ENCODE data around the gene NAALAD2. TPM values are rescaled to one million over a fixed set of nuclear protein-coding genes. Genes with fewer than 3 reads are reported as not detected.
"Not testable (repeated sequence)": the region's sequence is repeated elsewhere in the genome, so short reads cannot be mapped to it uniquely, and the experiment has no call there.

The NAALAD2 gene
- not detected for total RNA-seq

DNA sequence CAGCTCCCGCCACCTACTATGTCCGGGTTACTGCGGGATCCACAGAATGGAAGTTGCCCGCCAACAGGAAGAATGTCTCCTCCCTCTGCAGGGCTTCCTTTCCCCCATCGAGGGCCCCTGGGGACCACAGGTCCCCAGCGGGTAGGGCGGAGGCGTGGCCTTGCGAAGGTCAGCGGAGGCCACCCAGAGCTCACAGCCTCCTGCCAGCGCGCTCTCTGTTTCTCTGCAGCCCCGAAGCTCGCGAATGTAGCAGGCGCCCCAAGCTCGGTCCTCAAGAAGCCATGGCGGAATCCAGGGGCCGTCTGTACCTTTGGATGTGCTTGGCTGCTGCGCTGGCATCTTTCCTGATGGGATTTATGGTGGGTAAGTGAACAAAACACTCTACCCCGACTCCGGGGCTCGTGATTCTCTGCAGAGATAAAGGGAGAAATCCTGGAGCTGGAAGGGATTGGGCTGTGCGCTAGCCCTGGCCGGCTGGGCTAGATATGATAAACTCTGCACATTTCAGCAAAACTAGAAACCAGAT is at the start of gene NAALAD2:
NAALAD2 (plus strand) TSS at position 186 of the 526 bp plus-strand sequence; CDS start at position 282, 96 bp downstream.
- CTCF ChIA-PET = no interaction called here
- H3K27ac Mint-ChIP-seq = no peak within 1 kb of the TSS
- H3K36me3 Mint-ChIP-seq (ENCODE audit: low read depth) = peaks cover 2% of the 10 kb centered on the region
- no peaks in the 10 kb centered on the region for H3K9me3 Mint-ChIP-seq
- H3K4me3 Mint-ChIP-seq = peak within 1 kb of the TSS; percentile 19
- DNase-seq = no peak
- peaks cover 47% of the 10 kb centered on the region for H3K27me3 Mint-ChIP-seq
- POLR2A ChIA-PET = no interaction called here
- peaks cover 11% of the 10 kb centered on the region for H3K4me1 Mint-ChIP-seq

DNA sequence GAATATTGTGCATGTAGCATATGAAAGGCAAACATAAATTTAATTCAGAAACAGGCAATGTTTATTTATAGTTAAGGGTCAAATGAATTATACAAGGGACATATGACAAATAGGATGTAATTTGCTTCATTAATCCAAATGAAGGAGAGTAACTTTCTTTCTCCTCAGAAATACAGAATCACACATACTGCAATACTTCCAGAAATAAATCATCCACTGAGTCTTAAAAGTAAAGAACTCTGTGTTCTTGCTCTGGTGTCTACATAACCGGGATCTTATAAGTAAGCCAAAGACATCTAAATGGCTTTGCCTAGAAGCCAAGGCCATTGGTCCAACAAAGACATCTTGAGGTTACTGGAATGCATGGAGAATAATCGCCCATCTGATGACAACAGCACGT is 48.8 kb upstream of the NAALAD2 start, which contains the start of gene UBTFL1:
UBTFL1 (plus strand) TSS at position 301 of the 400 bp plus-strand sequence; CDS start at position 301, 0 bp downstream.
- H3K27ac Mint-ChIP-seq; H3K4me3 Mint-ChIP-seq; DNase-seq; CTCF ChIA-PET; H3K36me3 Mint-ChIP-seq (ENCODE audit: low read depth); POLR2A ChIA-PET; H3K27me3 Mint-ChIP-seq; H3K4me1 Mint-ChIP-seq; H3K9me3 Mint-ChIP-seq: not testable (repeated sequence)

DNA sequence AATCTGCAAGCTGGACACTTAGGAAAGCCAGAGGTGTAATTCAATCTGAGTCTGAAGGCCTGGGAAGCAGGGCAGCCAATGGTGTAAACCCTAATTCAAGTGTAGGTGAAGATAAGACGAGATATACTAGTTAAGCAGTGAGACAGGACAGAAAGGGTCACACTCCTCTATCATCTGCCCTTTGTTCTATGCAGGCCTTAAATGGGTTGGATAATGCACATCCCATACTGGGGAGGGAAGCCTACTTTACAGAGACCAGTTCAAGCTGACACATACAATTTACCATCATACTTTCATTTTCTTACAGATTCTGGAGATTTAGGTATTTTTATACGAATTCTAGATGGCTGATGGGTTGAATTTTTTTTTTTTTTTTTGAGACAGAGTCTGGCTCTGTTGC is 45.7 kb upstream of the NAALAD2 start:
- H3K36me3 Mint-ChIP-seq (ENCODE audit: low read depth); CTCF ChIA-PET; H3K4me3 Mint-ChIP-seq; DNase-seq; H3K27ac Mint-ChIP-seq; H3K9me3 Mint-ChIP-seq; H3K27me3 Mint-ChIP-seq; POLR2A ChIA-PET; H3K4me1 Mint-ChIP-seq: not testable (repeated sequence)

DNA sequence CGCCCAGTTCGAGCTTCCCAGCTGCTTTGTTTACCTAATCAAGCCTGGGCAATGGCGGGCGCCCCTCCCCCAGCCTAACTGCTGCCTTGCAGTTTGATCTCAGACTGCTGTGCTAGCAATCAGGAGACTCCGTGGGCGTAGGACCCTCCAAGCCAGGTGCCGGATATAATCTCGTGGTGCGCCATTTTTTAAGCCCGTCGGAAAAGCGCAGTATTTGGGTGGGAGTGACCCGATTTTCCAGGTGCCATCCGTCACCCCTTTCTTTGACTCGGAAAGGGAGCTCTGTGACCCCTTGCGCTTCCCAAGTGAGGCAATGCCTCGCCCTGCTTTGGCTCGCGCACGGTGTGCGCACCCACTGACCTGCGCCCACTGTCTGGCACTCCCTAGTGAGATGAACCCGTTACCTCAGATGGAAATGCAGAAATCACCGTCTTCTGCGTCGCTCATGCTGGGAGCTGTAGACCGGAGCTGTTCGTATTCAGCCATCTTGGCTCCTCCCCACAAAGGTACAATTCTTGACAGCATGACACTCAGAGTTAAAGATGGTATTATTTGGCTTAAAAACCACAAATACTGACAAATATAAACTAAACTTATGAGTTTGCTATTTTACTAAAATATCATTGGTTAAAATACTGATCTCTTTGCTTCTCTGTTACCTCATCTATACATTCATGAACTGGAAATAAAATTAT is 39.1 kb upstream of the NAALAD2 start:
- POLR2A ChIA-PET; H3K36me3 Mint-ChIP-seq (ENCODE audit: low read depth); DNase-seq; H3K4me1 Mint-ChIP-seq; H3K9me3 Mint-ChIP-seq; H3K4me3 Mint-ChIP-seq; H3K27ac Mint-ChIP-seq; H3K27me3 Mint-ChIP-seq; CTCF ChIA-PET: not testable (repeated sequence)

DNA sequence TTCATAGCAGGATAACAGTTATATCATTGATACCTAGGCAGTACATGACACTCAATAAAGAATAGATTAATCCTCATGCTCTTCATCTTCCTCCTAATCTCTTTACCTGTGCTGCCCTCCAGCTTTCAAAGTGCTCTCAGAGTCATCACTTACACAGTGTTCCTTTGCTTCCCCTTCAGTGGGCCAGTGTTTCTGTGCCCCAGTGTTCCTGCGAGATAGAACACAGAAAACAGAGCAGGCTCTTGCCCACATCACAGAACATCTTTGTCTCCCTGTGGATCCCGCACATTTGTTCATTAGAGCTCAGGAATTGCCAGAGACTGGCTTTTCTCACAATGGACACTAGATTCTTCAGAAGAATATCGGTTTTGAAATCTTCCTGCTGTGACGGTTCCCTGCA is 36.2 kb upstream of the NAALAD2 start:
- H3K36me3 Mint-ChIP-seq (ENCODE audit: low read depth); H3K27ac Mint-ChIP-seq; POLR2A ChIA-PET; H3K27me3 Mint-ChIP-seq; H3K4me1 Mint-ChIP-seq; H3K4me3 Mint-ChIP-seq; DNase-seq; CTCF ChIA-PET; H3K9me3 Mint-ChIP-seq: not testable (repeated sequence)

DNA sequence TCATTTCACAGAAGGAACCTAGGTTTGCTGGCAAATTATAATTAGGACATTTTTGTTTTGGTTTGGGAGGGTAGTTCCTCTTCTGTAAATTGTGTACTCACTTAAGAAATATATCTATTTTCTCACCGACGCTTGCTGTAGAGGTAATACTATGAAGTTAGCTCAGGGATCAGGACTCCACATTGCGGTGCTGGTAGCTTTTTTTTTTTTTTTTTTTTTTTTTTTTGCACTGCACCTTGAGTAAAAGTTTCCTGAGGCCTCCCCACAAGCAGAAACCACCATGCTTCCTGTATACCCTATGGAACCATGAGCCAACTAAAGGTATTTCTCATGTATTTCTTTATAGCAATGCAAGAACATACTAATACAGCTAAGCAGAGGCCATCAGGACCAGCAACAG is 34.0 kb upstream of the NAALAD2 start:
- no peaks in the 10 kb centered on the region for H3K27me3 Mint-ChIP-seq
- no peaks in the 10 kb centered on the region for H3K36me3 Mint-ChIP-seq (ENCODE audit: low read depth)
- POLR2A ChIA-PET = no interaction called here
- H3K27ac Mint-ChIP-seq = no peak overlapping the region
- H3K9me3 Mint-ChIP-seq = no peaks in the 10 kb centered on the region
- H3K4me1 Mint-ChIP-seq = no peaks in the 10 kb centered on the region
- H3K4me3 Mint-ChIP-seq = no peak overlapping the region
- CTCF ChIA-PET = no interaction called here
- no peak for DNase-seq

DNA sequence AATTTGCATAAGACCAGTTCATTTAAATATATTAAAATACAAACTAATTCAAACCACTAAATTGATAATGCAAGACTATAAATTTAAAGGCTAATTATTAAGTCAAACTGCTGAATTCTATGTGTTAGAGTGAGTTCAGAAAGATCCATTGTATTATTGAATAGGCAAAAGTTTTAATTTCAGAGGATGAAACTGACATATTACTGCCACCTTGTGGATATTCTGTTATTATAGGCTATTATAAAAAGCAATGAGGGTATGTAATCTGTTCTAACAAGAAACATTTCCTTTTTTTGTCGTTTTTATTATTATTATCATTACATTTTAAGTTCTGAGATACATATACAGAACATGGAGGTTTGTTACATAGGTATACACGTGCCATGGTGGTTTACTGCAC is 20.9 kb upstream of the NAALAD2 start:
- H3K4me1 Mint-ChIP-seq = no peaks in the 10 kb centered on the region
- H3K27me3 Mint-ChIP-seq = no peaks in the 10 kb centered on the region
- ChIA-PET CTCF (no interaction called here), POLR2A (no interaction called here)
- no peaks in the 10 kb centered on the region for H3K36me3 Mint-ChIP-seq (ENCODE audit: low read depth)
- no peak overlapping the region for H3K27ac Mint-ChIP-seq
- no peaks in the 10 kb centered on the region for H3K9me3 Mint-ChIP-seq
- DNase-seq = no peak
- no peak overlapping the region for H3K4me3 Mint-ChIP-seq

DNA sequence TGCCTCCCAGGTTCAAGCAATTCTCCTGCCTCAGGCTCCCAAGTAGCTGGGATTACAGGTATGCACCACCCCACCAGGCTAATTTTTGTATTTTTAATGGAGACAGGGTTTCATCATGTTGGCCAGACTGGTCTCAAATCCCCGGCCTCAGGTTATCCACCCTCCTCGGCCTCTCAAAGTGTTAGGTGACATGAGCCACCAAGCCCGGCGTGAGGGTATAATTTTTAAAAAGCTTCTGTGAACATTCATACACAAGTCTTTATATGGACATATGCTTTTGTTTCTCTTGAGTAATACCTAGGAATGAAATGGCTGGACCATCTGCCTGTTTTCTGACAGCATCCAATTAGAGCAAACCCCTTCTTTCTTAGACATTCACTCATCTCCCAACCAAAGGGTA is 14.3 kb upstream of the NAALAD2 start:
- CTCF ChIA-PET = no interaction called here
- Mint-ChIP-seq H3K27me3 (no peaks in the 10 kb centered on the region), H3K27ac (no peak overlapping the region), H3K4me1 (no peaks in the 10 kb centered on the region), H3K4me3 (no peak overlapping the region), H3K36me3 (ENCODE audit: low read depth) (no peaks in the 10 kb centered on the region), H3K9me3 (no peaks in the 10 kb centered on the region)
- POLR2A ChIA-PET = no interaction called here
- DNase-seq = no peak

DNA sequence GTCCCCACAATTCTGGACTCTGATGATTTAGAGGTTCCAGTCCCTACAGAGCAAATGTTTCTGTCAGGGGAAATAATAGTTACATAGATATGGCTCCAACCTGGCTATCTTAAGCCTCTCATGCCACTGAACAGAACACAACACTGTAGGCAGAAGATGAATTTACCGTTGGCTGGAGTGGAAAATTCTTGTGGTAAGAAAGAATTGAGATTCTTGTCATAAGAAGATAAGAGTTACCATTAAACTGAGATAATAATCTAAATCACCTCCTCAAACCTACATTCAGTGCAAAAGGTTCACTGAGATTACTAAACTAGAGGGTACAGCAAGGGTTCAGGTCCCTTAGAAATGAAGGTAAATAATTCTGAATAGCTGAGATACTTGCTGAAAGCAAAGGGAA is 10.1 kb upstream of the NAALAD2 start:
- Mint-ChIP-seq H3K4me1 (no peaks in the 10 kb centered on the region), H3K4me3 (no peak overlapping the region), H3K36me3 (ENCODE audit: low read depth) (no peaks in the 10 kb centered on the region), H3K9me3 (no peaks in the 10 kb centered on the region), H3K27me3 (no peaks in the 10 kb centered on the region), H3K27ac (no peak overlapping the region)
- CTCF ChIA-PET = no interaction called here
- no peak for DNase-seq
- POLR2A ChIA-PET = no interaction called here

DNA sequence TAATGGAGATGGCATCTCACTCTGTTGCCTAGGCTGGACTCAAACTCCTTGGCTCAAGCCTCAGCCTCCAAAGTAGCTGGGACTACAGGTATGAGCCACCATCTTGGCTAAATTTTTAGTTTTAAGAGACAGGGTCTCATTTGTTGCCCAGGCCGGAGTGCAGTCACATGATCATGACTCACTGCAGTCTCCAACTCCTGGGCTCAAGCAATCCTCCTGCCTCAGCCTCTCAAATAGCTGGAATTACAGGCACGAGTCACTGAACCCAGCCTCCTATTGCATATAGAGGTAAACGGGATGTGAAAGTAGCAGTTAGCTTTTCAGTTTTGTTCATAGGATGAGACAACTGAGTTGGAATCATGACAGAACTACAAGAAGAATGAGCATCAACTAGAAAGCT is 9.5 kb upstream of the NAALAD2 start:
- no peak overlapping the region for H3K27ac Mint-ChIP-seq
- no peaks in the 10 kb centered on the region for H3K9me3 Mint-ChIP-seq
- H3K36me3 Mint-ChIP-seq (ENCODE audit: low read depth) = no peaks in the 10 kb centered on the region
- ChIA-PET POLR2A (no interaction called here), CTCF (no interaction called here)
- DNase-seq = no peak
- peaks cover 2% of the 10 kb centered on the region for H3K27me3 Mint-ChIP-seq
- no peaks in the 10 kb centered on the region for H3K4me1 Mint-ChIP-seq
- no peak overlapping the region for H3K4me3 Mint-ChIP-seq

DNA sequence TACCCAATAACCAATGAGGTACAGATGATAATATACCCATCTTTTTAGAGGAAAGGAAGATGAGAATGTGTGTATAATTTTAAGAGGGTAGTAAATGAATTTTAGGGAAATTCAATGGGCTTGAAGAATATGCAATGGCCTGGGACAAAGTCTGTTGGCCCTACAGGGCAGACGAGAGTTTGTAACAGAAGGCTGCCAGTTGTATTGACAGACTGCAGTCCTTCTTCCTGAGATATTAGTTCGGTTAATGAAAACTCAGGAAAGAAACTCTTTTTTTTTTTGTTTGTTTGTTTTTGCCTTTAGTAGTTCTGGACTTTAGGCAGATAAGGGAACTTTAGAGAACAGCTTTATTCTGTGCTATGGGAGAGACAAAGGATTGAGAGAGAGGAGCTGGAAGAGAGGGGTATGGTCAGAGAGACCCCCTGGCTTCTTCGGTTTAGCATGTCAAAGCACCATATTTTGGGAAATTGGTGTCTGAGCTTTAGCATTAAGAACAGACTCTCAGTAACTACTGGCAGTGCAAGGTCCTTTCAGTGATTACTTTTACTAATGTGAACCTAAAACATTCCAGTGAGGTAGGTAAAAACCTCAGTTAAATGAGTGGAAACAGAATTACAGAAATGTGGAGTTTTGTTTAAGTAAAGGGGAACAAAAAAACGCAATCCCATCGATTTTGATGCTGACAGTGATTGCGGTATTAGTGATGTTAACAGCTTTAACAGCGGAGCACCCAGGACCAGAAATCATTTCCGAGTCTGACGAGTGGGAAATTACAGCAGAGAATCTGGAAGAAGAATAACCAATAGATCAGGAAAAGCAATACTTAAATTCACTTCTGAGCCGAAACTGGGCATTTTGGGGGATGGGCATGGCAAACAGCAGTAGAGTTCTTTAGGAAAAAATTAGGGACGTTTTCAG is 644 bp upstream of the NAALAD2 start:
- Mint-ChIP-seq H3K9me3 (no peaks in the 10 kb centered on the region), H3K36me3 (ENCODE audit: low read depth) (peaks cover 2% of the 10 kb centered on the region)

DNA sequence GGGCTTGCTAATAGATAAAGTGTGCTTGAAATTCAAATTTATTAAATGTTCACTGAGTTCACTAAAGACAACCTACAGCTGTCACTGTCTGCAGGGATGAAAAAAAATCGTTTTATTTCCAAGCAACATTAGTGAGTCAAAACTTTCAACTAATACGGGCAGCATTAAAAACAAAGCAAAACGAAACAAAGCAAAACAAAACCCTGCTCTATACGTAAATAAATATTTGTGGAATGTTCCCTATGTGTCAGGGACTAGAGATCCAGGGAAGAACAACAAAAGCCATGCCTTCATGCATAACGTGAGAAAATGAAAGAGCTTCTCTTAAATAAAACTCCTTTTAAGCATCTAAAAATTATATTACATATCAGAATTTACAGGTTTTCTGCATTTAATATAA is 553 bp downstream of the NAALAD2 start:
- DNase-seq = no peak
- H3K4me3 Mint-ChIP-seq = peak overlapping the region; percentile 19
- H3K4me1 Mint-ChIP-seq = peaks cover 11% of the 10 kb centered on the region
- H3K9me3 Mint-ChIP-seq = no peaks in the 10 kb centered on the region
- POLR2A ChIA-PET = no interaction called here
- CTCF ChIA-PET = no interaction called here
- peaks cover 46% of the 10 kb centered on the region for H3K27me3 Mint-ChIP-seq
- peaks cover 2% of the 10 kb centered on the region for H3K36me3 Mint-ChIP-seq (ENCODE audit: low read depth)
- no peak overlapping the region for H3K27ac Mint-ChIP-seq

More for the DNA sequence above, 644 bp upstream of the NAALAD2 start:
- Mint-ChIP-seq H3K4me1 (peaks cover 11% of the 10 kb centered on the region), H3K4me3 (no peak overlapping the region), H3K27me3 (peaks cover 43% of the 10 kb centered on the region), H3K27ac (no peak overlapping the region)
- DNase-seq = no peak
- CTCF ChIA-PET = no interaction called here
- POLR2A ChIA-PET = no interaction called here

DNA sequence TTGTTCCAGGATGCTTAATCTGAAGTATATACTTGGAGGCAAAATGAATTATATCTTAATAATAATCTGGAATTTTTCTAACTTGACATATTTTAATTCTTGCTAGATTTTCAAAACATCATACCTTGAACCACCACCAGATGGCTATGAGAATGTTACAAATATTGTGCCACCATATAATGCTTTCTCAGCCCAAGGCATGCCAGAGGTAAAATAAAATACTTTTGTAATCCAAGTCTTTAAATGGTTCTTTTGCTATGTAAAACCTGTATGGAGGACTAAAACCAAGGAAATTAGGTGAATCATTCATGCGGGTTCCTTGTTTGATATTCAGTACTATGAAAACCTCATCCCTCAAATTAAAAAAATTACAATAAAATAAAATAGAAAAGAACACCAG is 14.4 kb downstream of the NAALAD2 start:
- Mint-ChIP-seq H3K4me3 (no peak overlapping the region), H3K27me3 (peaks cover 7% of the 10 kb centered on the region), H3K9me3 (no peaks in the 10 kb centered on the region), H3K4me1 (no peaks in the 10 kb centered on the region), H3K27ac (no peak overlapping the region), H3K36me3 (ENCODE audit: low read depth) (no peaks in the 10 kb centered on the region)
- CTCF ChIA-PET = no interaction called here
- DNase-seq = no peak
- POLR2A ChIA-PET = no interaction called here
